Suprapubic skin (tissue), 4 donors: ENCODE measurements around the gene PTCD3.

ENCODE experiments used
- EP300 ChIP-seq: sonication (generic); formaldehyde crosslinking; IDR thresholded peaks from one replicate; pipeline ENCODE4 v1.6.1; 2017; ENCODE audit warnings: antibody characterized with exemption
- POLR2A ChIP-seq, 2 donors: fragments of 450-650 bp; IDR thresholded peaks; one replicate each; pipeline ENCODE4 v1.6.1; 2017; ENCODE audit warnings: antibody characterized with exemption in 2 of 2, mild to moderate bottlenecking in 2 of 2, moderate library complexity in 2 of 2
- POLR2AphosphoS5 ChIP-seq, 3 donors: sonication (generic); formaldehyde crosslinking; IDR thresholded peaks; one replicate each; pipeline ENCODE4 v1.6.1; 2017; ENCODE audit warnings: antibody characterized with exemption in 3 of 3
- TF ChIP-seq, protein P1 (sequence below), 2 donors: fragments of 200-600 bp in 1 of 2; fragments of 450-650 bp in 1 of 2; sonication (generic) in 1 of 2; IDR thresholded peaks; one replicate each; pipeline ENCODE4 v1.5.1; 2016 to 2019; ENCODE audit warnings: antibody characterized with exemption in 2 of 2, mild to moderate bottlenecking in 1 of 2, moderate library complexity in 1 of 2

GRCh38 chr2:86143307-86143706 lies 37.3 kb downstream of the PTCD3 start:
- TF ChIP-seq, protein P1, sequence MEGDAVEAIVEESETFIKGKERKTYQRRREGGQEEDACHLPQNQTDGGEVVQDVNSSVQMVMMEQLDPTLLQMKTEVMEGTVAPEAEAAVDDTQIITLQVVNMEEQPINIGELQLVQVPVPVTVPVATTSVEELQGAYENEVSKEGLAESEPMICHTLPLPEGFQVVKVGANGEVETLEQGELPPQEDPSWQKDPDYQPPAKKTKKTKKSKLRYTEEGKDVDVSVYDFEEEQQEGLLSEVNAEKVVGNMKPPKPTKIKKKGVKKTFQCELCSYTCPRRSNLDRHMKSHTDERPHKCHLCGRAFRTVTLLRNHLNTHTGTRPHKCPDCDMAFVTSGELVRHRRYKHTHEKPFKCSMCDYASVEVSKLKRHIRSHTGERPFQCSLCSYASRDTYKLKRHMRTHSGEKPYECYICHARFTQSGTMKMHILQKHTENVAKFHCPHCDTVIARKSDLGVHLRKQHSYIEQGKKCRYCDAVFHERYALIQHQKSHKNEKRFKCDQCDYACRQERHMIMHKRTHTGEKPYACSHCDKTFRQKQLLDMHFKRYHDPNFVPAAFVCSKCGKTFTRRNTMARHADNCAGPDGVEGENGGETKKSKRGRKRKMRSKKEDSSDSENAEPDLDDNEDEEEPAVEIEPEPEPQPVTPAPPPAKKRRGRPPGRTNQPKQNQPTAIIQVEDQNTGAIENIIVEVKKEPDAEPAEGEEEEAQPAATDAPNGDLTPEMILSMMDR (IDR thresholded peaks at IDR 0.05): no peak
- TF ChIP-seq POLR2A (IDR thresholded peaks at IDR 0.05) (no peak), POLR2AphosphoS5 (IDR thresholded peaks at IDR 0.05) (no peak), EP300 (no peak)
